Thoracic aorta (tissue), 2 donors: Measurements from ENCODE around the gene RHOT1. TPM values are rescaled to one million over a fixed set of nuclear protein-coding genes. Genes with fewer than 3 reads are reported as not detected.
"Not testable (repeated sequence)": the region's sequence is repeated elsewhere in the genome, so short reads cannot be mapped to it uniquely, and the experiment has no call there.

Source experiments
- ATAC-seq: fragments of 150-250 bp; one replicate; pipeline ENCODE4 v1.8.0; 2017; ENCODE audit warnings: low read depth; ENCODE audit not compliant: insufficient number of reproducible peaks, low FRiP score
- DNase-seq: peaks from one replicate; pipeline ENCODE4 v3.0.0-alpha.2; 2020; ENCODE audit warnings: low spot score
- H3K27ac ChIP-seq, 2 donors: fragments of 200-600 bp; sonication (generic); 1 replicate in 1 of 2; 2 replicates in 1 of 2; pipeline ENCODE4 v1.5.1; 2016; ENCODE audit warnings: mild to moderate bottlenecking in 2 of 2, moderate library complexity in 2 of 2
- H3K27me3 ChIP-seq: fragments of 200-600 bp; sonication (generic); replicated peaks from 2 replicates; pipeline ENCODE4 v1.6.0; 2016; ENCODE audit warnings: mild to moderate bottlenecking; ENCODE audit not compliant: insufficient read depth
- H3K36me3 ChIP-seq: fragments of 200-600 bp; sonication (generic); one replicate; pipeline ENCODE4 v1.5.1; 2016
- H3K4me1 ChIP-seq, 2 donors: fragments of 200-600 bp; sonication (generic); 1 replicate in 1 of 2; 2 replicates in 1 of 2; pipeline versions ENCODE4 v1.5.1 to v1.6.0; 2016; ENCODE audit warnings: low read depth in 2 of 2, mild to moderate bottlenecking in 1 of 2; ENCODE audit not compliant: control insufficient read depth in 1 of 2
- H3K4me3 ChIP-seq: fragments of 200-600 bp; sonication (generic); 2 replicates; pipeline ENCODE4 v1.5.1; 2016; ENCODE audit warnings: mild to moderate bottlenecking
- H3K9me3 ChIP-seq: fragments of 200-600 bp; sonication (generic); 2 replicates; pipeline ENCODE4 v1.5.1; 2016
- total RNA-seq, 2 donors: library from RNA; depleted of rRNA; stranded (reverse); fragments of >200 nt; gene quantifications; one replicate each; pipeline versions ENCODE4 v1.1.0 to v1.2.3, GENCODE V29; 2016
- TF ChIP-seq, protein P1 (sequence below): fragments of 200-600 bp; sonication (generic); IDR thresholded peaks from one replicate; pipeline ENCODE4 v1.5.1; 2019; ENCODE audit warnings: antibody characterized with exemption

Gene RHOT1
- total RNA-seq, 2 donors from 2014 or later = 40.1 to 47.0 TPM

DNA sequence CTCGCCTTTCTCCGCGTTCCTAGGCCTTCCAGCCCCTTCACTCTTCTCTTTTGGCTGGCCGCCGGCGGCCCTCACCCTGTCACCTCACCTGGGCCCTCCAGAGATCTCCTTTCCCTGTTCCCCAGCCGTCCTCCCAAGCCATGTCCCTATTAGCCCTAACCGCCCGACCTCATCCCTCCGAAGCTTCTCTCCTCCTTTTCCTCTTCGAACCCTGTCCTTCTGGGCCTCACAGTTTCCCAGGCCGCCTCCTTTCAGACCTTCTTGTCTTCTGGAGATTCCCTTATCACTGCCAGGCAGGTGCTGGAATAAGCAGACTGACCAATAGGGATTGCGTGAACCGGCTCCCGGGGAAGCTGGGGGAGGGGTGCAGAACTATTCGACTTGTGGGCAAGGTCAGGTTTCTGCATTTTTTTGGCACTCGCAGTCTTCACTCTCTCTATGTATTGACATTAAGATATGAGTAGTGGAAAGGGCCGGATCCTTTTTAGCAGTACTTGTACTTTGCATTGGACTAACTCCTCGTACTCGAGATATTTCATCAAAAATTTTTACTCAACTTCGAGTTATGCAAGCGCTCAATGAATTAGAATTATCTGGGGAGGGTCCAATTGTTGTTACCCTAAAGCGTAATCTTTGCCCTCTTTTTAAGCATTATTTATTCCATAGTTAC is 690 bp downstream of the RHOT1 start:
- H3K27ac ChIP-seq = peak overlapping the region; percentile 66 to 77
- TF ChIP-seq, protein P1, sequence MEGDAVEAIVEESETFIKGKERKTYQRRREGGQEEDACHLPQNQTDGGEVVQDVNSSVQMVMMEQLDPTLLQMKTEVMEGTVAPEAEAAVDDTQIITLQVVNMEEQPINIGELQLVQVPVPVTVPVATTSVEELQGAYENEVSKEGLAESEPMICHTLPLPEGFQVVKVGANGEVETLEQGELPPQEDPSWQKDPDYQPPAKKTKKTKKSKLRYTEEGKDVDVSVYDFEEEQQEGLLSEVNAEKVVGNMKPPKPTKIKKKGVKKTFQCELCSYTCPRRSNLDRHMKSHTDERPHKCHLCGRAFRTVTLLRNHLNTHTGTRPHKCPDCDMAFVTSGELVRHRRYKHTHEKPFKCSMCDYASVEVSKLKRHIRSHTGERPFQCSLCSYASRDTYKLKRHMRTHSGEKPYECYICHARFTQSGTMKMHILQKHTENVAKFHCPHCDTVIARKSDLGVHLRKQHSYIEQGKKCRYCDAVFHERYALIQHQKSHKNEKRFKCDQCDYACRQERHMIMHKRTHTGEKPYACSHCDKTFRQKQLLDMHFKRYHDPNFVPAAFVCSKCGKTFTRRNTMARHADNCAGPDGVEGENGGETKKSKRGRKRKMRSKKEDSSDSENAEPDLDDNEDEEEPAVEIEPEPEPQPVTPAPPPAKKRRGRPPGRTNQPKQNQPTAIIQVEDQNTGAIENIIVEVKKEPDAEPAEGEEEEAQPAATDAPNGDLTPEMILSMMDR = no peak
- peaks cover 14 to 36% of the 10 kb centered on the region in 2 donors for H3K4me1 ChIP-seq
- H3K36me3 ChIP-seq = no peaks in the 10 kb centered on the region
- H3K4me3 ChIP-seq = peak overlapping the region; percentile 76
- no peaks in the 10 kb centered on the region for H3K9me3 ChIP-seq
- DNase-seq (no peak), ATAC-seq (no peak)
- H3K27me3 ChIP-seq = no peaks in the 10 kb centered on the region

GRCh38 chr17:32143527-32143870 is 1.2 kb downstream of the RHOT1 start:
- ATAC-seq (no peak), DNase-seq (no peak)
- Histone ChIP-seq H3K4me3 (peak overlapping the region; percentile 76), H3K27ac (no peak overlapping the region), H3K4me1 (peaks cover 18 to 39% of the 10 kb centered on the region in 2 donors), H3K9me3 (no peaks in the 10 kb centered on the region), H3K36me3 (no peaks in the 10 kb centered on the region), H3K27me3 (no peaks in the 10 kb centered on the region)
- TF ChIP-seq, protein P1 = no peak

GRCh38 chr17:32144442-32144841 is 2.1 kb downstream of the RHOT1 start:
- H3K9me3 ChIP-seq, ATAC-seq, DNase-seq, H3K4me3 ChIP-seq, H3K36me3 ChIP-seq, H3K27me3 ChIP-seq, H3K27ac ChIP-seq: not testable (repeated sequence)
- H3K4me1 ChIP-seq = peaks cover 21 to 36% of the 10 kb centered on the region in 2 donors

DNA sequence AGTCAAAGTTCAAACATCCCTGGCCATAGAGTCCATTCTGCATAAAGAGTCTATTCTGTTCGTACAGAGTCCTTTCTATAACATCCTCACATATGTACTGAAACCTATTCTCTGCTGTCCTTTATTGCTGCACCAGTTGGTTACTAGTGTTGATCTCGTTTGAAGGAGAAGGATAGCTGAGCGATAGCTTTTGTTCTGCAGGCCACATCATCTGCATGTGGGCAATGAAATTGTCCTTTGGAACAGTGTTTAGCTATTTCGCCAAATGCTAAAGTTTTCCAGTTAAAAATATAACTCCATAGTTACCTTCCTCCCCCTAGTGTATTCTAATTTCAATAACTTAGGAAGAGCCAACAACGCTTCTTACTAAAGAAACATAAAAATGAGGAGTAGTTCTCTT is 6.0 kb downstream of the RHOT1 start:
- no peak for DNase-seq
- no peaks in the 10 kb centered on the region for H3K9me3 ChIP-seq
- TF ChIP-seq, protein P1 = no peak
- peaks cover 31 to 56% of the 10 kb centered on the region in 2 donors for H3K4me1 ChIP-seq
- H3K27ac ChIP-seq = no peak overlapping the region
- no peaks in the 10 kb centered on the region for H3K27me3 ChIP-seq
- ATAC-seq = no peak
- no peak overlapping the region for H3K4me3 ChIP-seq
- no peaks in the 10 kb centered on the region for H3K36me3 ChIP-seq

DNA sequence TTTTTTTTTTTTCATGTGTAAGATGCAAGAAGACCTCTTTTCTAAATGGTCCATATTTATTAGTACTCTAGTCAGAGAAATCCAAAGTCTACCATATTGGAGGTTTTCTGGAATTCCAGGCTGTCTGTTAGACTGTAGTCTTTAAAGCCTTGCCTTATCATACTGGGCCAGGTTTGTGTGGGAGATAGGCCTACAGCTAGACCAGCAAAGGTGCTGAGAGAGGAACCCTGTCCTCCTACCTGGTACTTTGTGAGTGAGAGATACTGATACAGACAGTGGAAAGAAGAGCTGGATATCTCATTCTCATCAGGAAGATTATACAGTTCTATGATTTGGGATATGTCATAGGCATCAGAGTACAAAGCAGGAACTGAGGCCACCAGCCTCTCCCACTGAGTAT is 8.1 kb downstream of the RHOT1 start:
- TF ChIP-seq, protein P1 = no peak
- ATAC-seq = no peak
- H3K9me3 ChIP-seq = no peaks in the 10 kb centered on the region

GRCh38 chr17:32152130-32152529 is 9.8 kb downstream of the RHOT1 start:
- H3K27ac ChIP-seq = peak overlapping the region; percentile 19 to 43
- no peaks in the 10 kb centered on the region for H3K9me3 ChIP-seq
- ATAC-seq (no peak), DNase-seq (no peak)
- H3K4me3 ChIP-seq = no peak overlapping the region
- TF ChIP-seq, protein P1 = no peak
- no peaks in the 10 kb centered on the region for H3K27me3 ChIP-seq
- no peaks in the 10 kb centered on the region for H3K36me3 ChIP-seq
- H3K4me1 ChIP-seq = peaks cover 21 to 54% of the 10 kb centered on the region in 2 donors

More for the DNA sequence above, 8.1 kb downstream of the RHOT1 start:
- Histone ChIP-seq H3K4me3 (no peak overlapping the region), H3K27me3 (no peaks in the 10 kb centered on the region), H3K4me1 (peaks cover 18 to 42% of the 10 kb centered on the region in 2 donors), H3K27ac (no peak overlapping the region), H3K36me3 (no peaks in the 10 kb centered on the region)
- no peak for DNase-seq
